ENCODE data around the gene KCNJ4.
"Not testable (repeated sequence)": the region's sequence is repeated elsewhere in the genome, so short reads cannot be mapped to it uniquely, and the experiment has no call there.

Gene KCNJ4

GRCh38 chr22:38474003-38474607, 19.1 kb upstream of the KCNJ4 start:
- DNase-seq, result peak in 4 of 10 donors; percentile 68 to 90 (median 87)
- intact Hi-C loops (cut with DNase I), result no loop called here

GRCh38 chr22:38471237-38471636, 16.2 kb upstream of the KCNJ4 start:
- intact Hi-C loops (cut with DNase I), result no loop called here
- DNase-seq, result peak in 2 of 10 donors; percentile 22 to 48

GRCh38 chr22:38470179-38470578, 15.2 kb upstream of the KCNJ4 start:
- peak in 2 of 10 donors; percentile 49 to 62 for DNase-seq

GRCh38 chr22:38469306-38469781, 14.3 kb upstream of the KCNJ4 start:
- intact Hi-C loops (cut with DNase I), result no loop called here
- DNase-seq, result peak in 3 of 10 donors; percentile 4 to 81 (median 78)

More at GRCh38 chr22:38470179-38470578, 15.2 kb upstream of the KCNJ4 start:
- intact Hi-C loops (cut with DNase I), result not testable (repeated sequence)

- intact Hi-C loops (cut with DNase I), result no loop called here
Measured at GRCh38 chr22:38468443-38469305, 13.7 kb upstream of the KCNJ4 start.

GRCh38 chr22:38467904-38468442, 13.0 kb upstream of the KCNJ4 start, which contains the start of gene KDELR3:
TSS of gene KDELR3 (plus strand) at chr22:38468096. CDS start at chr22:38468234, 138 bp downstream.
- intact Hi-C loops (cut with DNase I), result no loop called here
- peak in 5 of 10 donors; percentile 11 to 79 (median 77) for DNase-seq

More at GRCh38 chr22:38468443-38469305, 13.7 kb upstream of the KCNJ4 start:
- peak in 2 of 10 donors; percentile 12 to 67 for DNase-seq

- intact Hi-C loops (cut with DNase I), result no loop called here
- peak in 4 of 10 donors; percentile 13 to 76 (median 64) for DNase-seq
Measured at GRCh38 chr22:38467438-38467903, 12.5 kb upstream of the KCNJ4 start.

- intact Hi-C loops (cut with DNase I), result no loop called here
- peak in 2 of 10 donors; percentile 73 to 80 for DNase-seq
Measured at GRCh38 chr22:38465673-38466490, 10.9 kb upstream of the KCNJ4 start.

GRCh38 chr22:38464992-38465672, 10.1 kb upstream of the KCNJ4 start:
- intact Hi-C loops (cut with DNase I), result no loop called here
- DNase-seq, result peak in 2 of 10 donors; percentile 22 to 29

- intact Hi-C loops (cut with DNase I), result no loop called here
- peak in 3 of 10 donors; percentile 54 to 73 (median 66) for DNase-seq
Measured at GRCh38 chr22:38462960-38463784, 8.2 kb upstream of the KCNJ4 start.

- peak; percentile 74 to 97 (median 86) for DNase-seq
- intact Hi-C loops (cut with DNase I), result no loop called here
Measured at GRCh38 chr22:38461414-38462081, 6.5 kb upstream of the KCNJ4 start.

- intact Hi-C loops (cut with DNase I), result no loop called here
- peak in 1 of 10 donors; percentile 68 for DNase-seq
Measured at GRCh38 chr22:38461057-38461413, 6.0 kb upstream of the KCNJ4 start.

GRCh38 chr22:38460426-38460840, 5.4 kb upstream of the KCNJ4 start:
- peak in 2 of 10 donors; percentile 52 to 62 for DNase-seq
- intact Hi-C loops (cut with DNase I), result no loop called here

GRCh38 chr22:38456841-38457699, 2.1 kb upstream of the KCNJ4 start:
- intact Hi-C loops (cut with DNase I), result no loop called here
- peak in 4 of 10 donors; percentile 59 to 88 (median 80) for DNase-seq

GRCh38 chr22:38456272-38456835, 1.4 kb upstream of the KCNJ4 start:
- intact Hi-C loops (cut with DNase I), result no loop called here
- no peak for DNase-seq

- peak in 4 of 10 donors; percentile 56 to 88 (median 75) for DNase-seq
- intact Hi-C loops (cut with DNase I), result no loop called here
Measured at GRCh38 chr22:38455530-38456271, 702 bp upstream of the KCNJ4 start.
